Measurements from ENCODE around the gene BHMT2. TPM values are rescaled to one million over a fixed set of nuclear protein-coding genes. Genes with fewer than 3 reads are reported as not detected.

Gene BHMT2
- total and polyA plus RNA-seq, 4 experiments from 2014 or later, result not detected

DNA sequence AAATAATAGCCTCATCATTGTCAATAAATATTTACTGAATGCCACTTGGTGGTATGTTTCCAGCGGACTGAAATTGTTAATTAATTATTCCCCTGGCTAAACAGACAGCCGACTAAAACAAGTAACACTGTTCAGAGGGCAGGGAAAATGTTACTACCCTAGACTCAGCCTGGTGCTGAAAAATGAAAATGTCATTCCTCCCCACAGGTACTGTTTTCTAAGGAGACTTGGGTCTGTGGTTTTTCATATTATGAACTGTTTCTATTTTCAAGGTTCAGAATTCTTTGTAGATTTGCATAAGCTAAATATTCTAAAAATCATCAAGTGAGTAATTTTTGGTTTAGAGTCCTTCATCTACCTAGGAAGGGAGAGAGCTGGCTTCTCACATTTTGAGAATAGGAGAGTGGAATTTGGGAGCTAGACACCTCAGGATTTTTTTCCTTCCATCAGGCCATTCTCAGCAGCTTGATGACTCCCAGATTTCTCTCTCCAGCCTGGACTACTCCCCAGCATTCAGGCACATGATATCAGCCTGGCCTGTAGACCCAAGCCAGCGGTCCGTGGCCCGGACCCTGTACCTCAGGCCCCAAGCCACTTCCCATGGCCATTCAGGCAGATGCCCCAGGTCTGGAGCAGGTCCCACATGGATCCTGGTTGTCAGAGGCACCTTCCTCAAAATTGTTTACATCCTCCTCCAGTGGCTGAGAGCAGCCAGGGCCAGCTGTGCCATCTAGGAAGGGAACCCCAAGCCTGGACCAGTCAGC lies 66.4 kb downstream of the BHMT2 start:
- no peak overlapping the region for H3K4me3 Mint-ChIP-seq
- ChIA-PET POLR2A (ENCODE audit: partially characterized antibody) (interaction anchor here (0.5 kb wide), 1 partner anchor 64 kb away, joined by 3 read pairs; no protein-coding TSS in a partner anchor), CTCF (ENCODE audit: partially characterized antibody) (interaction anchor here (0.9 to 5.8 kb wide), 5 partner anchors 8 to 329 kb away, joined by 3 to 71 read pairs (median 9); no protein-coding TSS in a partner anchor)
- peaks cover 7 to 11% (median 10%) of the 10 kb centered on the region in 4 donors for H3K4me1 Mint-ChIP-seq
- H3K27me3 Mint-ChIP-seq, result peaks cover 7 to 9% of the 10 kb centered on the region in 2 donors
- Histone ChIP-seq H3K4me1 (ENCODE audit: insufficient read depth, low read length) (peaks cover 13% of the 10 kb centered on the region), H3K36me3 (ENCODE audit: insufficient read depth, low read length) (no peaks in the 10 kb centered on the region), H3K27me3 (ENCODE audit: insufficient read depth, low read length) (no peaks in the 10 kb centered on the region), H3K9me3 (ENCODE audit: control insufficient read depth in 1 of 2, low read length in 2 of 2) (no peaks in the 10 kb centered on the region), H3K4me3 (ENCODE audit: low read length in 2 of 2) (no peak overlapping the region), H3K27ac (ENCODE audit: low read depth, low read length) (no peak overlapping the region)
- intact Hi-C loops (cut with micrococcal nuclease), result loop anchor here (10.0 kb wide), 1 partner anchor 949 kb away; no protein-coding TSS in a partner anchor
- H3K27ac Mint-ChIP-seq, result no peak overlapping the region
- H3K9me3 Mint-ChIP-seq, result peaks cover 0 to 8% (median 4%) of the 10 kb centered on the region in 8 donors
- H3K36me3 Mint-ChIP-seq, result no peaks in the 10 kb centered on the region
- no peak for DNase-seq

DNA sequence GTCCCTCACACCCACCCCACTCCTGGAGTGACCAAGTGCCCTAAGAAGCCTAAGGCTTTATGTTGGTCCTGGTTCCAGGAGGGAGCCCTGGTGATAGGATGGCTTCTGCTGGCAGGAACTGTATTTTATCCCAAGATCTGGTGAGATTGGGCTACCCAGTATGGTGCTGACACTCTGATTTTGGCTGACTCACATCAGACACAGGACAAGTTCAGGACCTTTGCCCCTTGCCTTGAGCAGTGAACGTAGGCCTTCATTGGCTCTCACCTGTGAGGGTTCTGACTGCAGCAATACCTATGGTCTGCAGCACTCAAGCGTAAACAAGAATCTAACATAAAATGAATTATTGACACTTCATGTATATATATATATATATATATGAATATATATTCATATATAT lies 67.1 kb downstream of the BHMT2 start:
- intact Hi-C loops (cut with micrococcal nuclease), result loop anchor here (10.0 kb wide), 1 partner anchor 948 kb away; no protein-coding TSS in a partner anchor

More for the DNA sequence above, 67.1 kb downstream of the BHMT2 start:
- H3K36me3 Mint-ChIP-seq, result no peaks in the 10 kb centered on the region
- POLR2A ChIA-PET (ENCODE audit: partially characterized antibody), result no interaction called here
- peaks cover 13% of the 10 kb centered on the region for H3K4me1 ChIP-seq (ENCODE audit: insufficient read depth, low read length)
- peaks cover 0 to 13% (median 6%) of the 10 kb centered on the region in 8 donors for H3K9me3 Mint-ChIP-seq
- no peaks in the 10 kb centered on the region for H3K27me3 ChIP-seq (ENCODE audit: insufficient read depth, low read length)
- H3K27ac Mint-ChIP-seq, result no peak overlapping the region
- H3K27me3 Mint-ChIP-seq, result peaks cover 7 to 9% of the 10 kb centered on the region in 2 donors
- no peak for DNase-seq
- CTCF ChIA-PET (ENCODE audit: partially characterized antibody), result interaction anchor here (2.2 kb wide), 1 partner anchor 112 kb away, joined by 9 read pairs; no protein-coding TSS in a partner anchor
- H3K4me1 Mint-ChIP-seq, result peaks cover 7 to 11% (median 10%) of the 10 kb centered on the region in 4 donors
- H3K4me3 ChIP-seq (ENCODE audit: low read length in 2 of 2), result no peak overlapping the region
- H3K36me3 ChIP-seq (ENCODE audit: insufficient read depth, low read length), result no peaks in the 10 kb centered on the region
- no peaks in the 10 kb centered on the region for H3K9me3 ChIP-seq (ENCODE audit: control insufficient read depth in 1 of 2, low read length in 2 of 2)
- no peak overlapping the region for H3K27ac ChIP-seq (ENCODE audit: low read depth, low read length)
- no peak overlapping the region for H3K4me3 Mint-ChIP-seq

Other genes with a start within 250 kb of the BHMT2 start
- gene ARSB, start 84.5 kb upstream of the BHMT2 start, total RNA-seq, result 1 to 10 TPM; 4.2 to 5.8 TPM
- 1 to 10 TPM; 4.8 to 5.0 TPM for gene ARSB, start 84.5 kb upstream of the BHMT2 start, polyA plus RNA-seq
- under 1 TPM in 1 of 2 experiments, not detected in 1; 0.49 TPM for gene DMGDH, start 93 bp upstream of the BHMT2 start, total RNA-seq
- under 1 TPM in 1 of 2 donors, not detected in 1; 0.10 TPM for gene DMGDH, start 93 bp upstream of the BHMT2 start, polyA plus RNA-seq
- gene BHMT, start 42.0 kb downstream of the BHMT2 start, total RNA-seq, result not detected
- gene BHMT, start 42.0 kb downstream of the BHMT2 start, polyA plus RNA-seq, result not detected
- 10 to 100 TPM; 25.7 to 29.7 TPM for gene JMY, start 166.4 kb downstream of the BHMT2 start, total RNA-seq
- gene JMY, start 166.4 kb downstream of the BHMT2 start, polyA plus RNA-seq, result 1 to 10 TPM; 4.0 to 5.4 TPM

Data from CD4-positive, alpha-beta memory T cell (primary cell).